Left lung (tissue), 10 donors: Measurements from ENCODE around the gene LPCAT1. TPM values are rescaled to one million over a fixed set of nuclear protein-coding genes. Genes with fewer than 3 reads are reported as not detected.

Experiments
- ATAC-seq: fragments of 200-7000 bp; cut with Tn5 transposase; one replicate; pipeline ENCODE4 v1.9.1; 2020; ENCODE audit warnings: moderate library complexity
- DNase-seq, 4 donors: peaks; one replicate each; pipeline ENCODE4 v3.0.0-alpha.2; 2013 to 2020
- H3K27ac ChIP-seq, 2 donors: fragments of 200-600 bp; sonication (generic) in 1 of 2; one replicate each; pipeline versions ENCODE4 v1.5.0 to v1.8.0; 2020 to 2021
- H3K27me3 ChIP-seq, 2 donors: fragments of 200-600 bp; sonication (generic) in 1 of 2; one replicate each; pipeline versions ENCODE4 v1.5.0 to v1.8.0; 2020 to 2021
- H3K36me3 ChIP-seq, 2 donors: fragments of 200-600 bp; sonication (generic) in 1 of 2; one replicate each; pipeline versions ENCODE4 v1.5.0 to v1.8.0; 2020 to 2021
- H3K4me1 ChIP-seq, 2 donors: fragments of 200-600 bp; one replicate each; pipeline ENCODE4 v1.8.0; 2021
- H3K4me3 ChIP-seq, 2 donors: fragments of 200-600 bp; sonication (generic) in 1 of 2; one replicate each; pipeline versions ENCODE4 v1.5.0 to v1.8.0; 2020 to 2021; ENCODE audit warnings: mild to moderate bottlenecking in 1 of 2
- H3K9me3 ChIP-seq, 2 donors: fragments of 200-600 bp; sonication (generic) in 1 of 2; one replicate each; pipeline versions ENCODE4 v1.5.0 to v1.8.0; 2020 to 2021
- intact Hi-C, 2 donors: fragments of 100-400 bp; cut with DNase I; formaldehyde crosslinking; loops; one replicate each; pipeline versions ENCODE4 v1.11.2 to v1.14.2; 2022
- polyA plus RNA-seq, 6 donors: library from polyadenylated mRNA; unstranded; fragments of 120-200 nt; gene quantifications; one replicate each; pipeline ENCODE4 v1.2.1, GENCODE V29; 2013; ENCODE audit not compliant: insufficient read length in 6 of 6
- total RNA-seq, 2 donors: library from RNA; stranded (reverse); fragmentation: NEBNext Ultra II Directional; extraction: Animal tissue kit (Norgen Biotek cat#: 25700); gene quantifications; one replicate each; pipeline ENCODE4 v1.2.1, GENCODE V29; 2021
- TF ChIP-seq, protein P1 (sequence below), 2 donors: fragments of 200-600 bp; sonication (generic) in 1 of 2; IDR thresholded peaks; one replicate each; pipeline versions ENCODE4 v1.5.0 to v1.8.0; 2021; ENCODE audit warnings: antibody characterized with exemption in 2 of 2
- donor health status: DM: no; HTN: yes; CAD: no.
- donor health status: DM: no; HTN: no; CAD: no.

LPCAT1 gene
- total and polyA plus RNA-seq, 8 donors, result 106 to 751 (median 148) TPM

DNA sequence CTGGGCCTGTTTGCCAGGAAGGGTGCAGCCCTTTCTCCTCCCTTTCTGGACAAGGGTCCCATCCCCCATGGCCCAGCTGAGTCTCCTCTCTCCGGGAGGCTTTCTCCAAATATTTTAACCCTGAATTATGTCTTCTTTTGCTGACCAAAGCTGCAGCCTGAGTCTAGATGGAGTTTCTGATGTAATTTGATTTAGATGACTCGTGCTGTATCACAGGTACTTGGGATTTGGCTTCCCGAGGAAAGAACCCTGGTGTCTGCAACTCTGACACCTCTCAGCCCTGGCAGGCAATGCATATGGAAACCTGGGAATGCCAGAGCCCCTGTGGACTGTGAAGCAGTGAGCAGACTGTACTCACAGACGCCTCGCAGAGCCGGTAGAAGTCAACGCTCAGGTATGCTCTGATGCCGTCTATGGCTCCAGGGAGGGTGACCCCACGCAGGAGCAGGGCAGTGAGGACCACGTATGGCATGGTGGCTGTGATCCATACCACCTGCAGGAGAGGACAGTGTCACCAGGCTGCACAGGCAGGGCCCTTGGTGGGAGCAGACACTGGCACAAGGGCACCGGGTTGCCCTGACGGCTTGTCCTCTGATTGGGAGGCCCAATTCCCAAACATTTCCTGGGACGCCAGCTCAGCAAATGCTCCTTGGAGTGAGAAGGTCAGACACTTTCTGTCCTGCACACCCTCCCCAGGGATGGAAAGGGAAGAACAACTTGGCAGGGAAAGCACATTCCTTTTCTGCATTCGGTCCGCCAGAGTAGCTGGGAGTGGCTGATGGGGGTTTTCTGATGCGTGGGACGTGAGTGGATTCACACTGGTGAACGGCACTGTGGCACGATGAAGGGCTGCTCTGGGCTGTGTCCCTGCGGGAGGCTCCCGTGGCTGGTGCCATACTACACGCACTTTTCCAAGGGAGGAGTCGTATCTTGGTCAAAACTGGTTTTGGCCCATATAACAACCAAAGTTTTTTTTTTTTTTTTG, 103.3 kb downstream of the LPCAT1 start:
- Histone ChIP-seq H3K9me3 (peaks cover 0 to 3% of the 10 kb centered on the region in 2 donors), H3K27ac (no peak overlapping the region), H3K4me3 (no peak overlapping the region), H3K27me3 (no peaks in the 10 kb centered on the region), H3K4me1 (no peaks in the 10 kb centered on the region), H3K36me3 (no peaks in the 10 kb centered on the region)
- TF ChIP-seq, protein P1, sequence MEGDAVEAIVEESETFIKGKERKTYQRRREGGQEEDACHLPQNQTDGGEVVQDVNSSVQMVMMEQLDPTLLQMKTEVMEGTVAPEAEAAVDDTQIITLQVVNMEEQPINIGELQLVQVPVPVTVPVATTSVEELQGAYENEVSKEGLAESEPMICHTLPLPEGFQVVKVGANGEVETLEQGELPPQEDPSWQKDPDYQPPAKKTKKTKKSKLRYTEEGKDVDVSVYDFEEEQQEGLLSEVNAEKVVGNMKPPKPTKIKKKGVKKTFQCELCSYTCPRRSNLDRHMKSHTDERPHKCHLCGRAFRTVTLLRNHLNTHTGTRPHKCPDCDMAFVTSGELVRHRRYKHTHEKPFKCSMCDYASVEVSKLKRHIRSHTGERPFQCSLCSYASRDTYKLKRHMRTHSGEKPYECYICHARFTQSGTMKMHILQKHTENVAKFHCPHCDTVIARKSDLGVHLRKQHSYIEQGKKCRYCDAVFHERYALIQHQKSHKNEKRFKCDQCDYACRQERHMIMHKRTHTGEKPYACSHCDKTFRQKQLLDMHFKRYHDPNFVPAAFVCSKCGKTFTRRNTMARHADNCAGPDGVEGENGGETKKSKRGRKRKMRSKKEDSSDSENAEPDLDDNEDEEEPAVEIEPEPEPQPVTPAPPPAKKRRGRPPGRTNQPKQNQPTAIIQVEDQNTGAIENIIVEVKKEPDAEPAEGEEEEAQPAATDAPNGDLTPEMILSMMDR (IDR thresholded peaks at IDR 0.05), result no peak
- intact Hi-C loops, result no loop called here
- no peak for ATAC-seq
- DNase-seq, result peak in 2 of 4 donors; percentile 28 to 54

DNA sequence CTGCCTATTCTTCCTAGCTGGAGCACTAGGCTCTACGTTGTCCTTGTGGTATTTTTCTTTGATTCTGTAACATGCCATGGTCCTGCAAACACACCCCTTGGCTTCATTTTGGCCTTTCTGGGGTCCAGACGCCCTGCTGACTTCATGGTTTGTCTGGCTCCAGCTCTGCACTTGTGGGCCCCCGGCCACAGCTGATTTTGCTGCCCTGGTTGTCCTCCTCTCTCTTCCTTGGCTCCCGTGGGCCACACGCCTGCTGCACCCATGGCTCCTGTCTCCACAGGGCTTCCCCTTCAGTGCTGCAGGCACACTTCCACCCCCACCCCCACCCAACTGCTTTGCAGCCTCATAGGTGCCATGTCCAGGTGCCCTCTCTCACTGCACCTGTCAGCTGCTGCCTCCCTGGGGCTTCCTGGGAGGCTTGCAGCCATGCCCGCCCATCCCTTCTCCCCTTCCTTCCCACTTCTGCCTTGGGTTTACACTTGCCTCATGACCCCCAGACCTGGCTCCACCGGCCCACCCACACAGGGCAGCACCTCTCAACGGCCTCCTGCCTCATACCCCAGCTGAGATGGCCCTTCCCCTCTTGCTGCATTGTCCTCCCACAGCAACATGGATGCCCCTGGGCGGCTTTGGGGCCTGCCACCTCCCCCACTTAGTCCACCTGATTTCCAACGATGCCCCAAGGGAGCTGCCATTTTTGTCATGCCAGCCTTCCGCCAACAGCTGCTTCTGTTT, 104.1 kb downstream of the LPCAT1 start:
- Histone ChIP-seq H3K4me3 (no peak overlapping the region), H3K27ac (no peak overlapping the region), H3K4me1 (no peaks in the 10 kb centered on the region), H3K9me3 (no peaks in the 10 kb centered on the region), H3K27me3 (no peaks in the 10 kb centered on the region), H3K36me3 (no peaks in the 10 kb centered on the region)
- intact Hi-C loops, result no loop called here
- peak in 2 of 4 donors; percentile 20 to 51 for DNase-seq
- no peak for ATAC-seq
- TF ChIP-seq, protein P1 (IDR thresholded peaks at IDR 0.05), result no peak

DNA sequence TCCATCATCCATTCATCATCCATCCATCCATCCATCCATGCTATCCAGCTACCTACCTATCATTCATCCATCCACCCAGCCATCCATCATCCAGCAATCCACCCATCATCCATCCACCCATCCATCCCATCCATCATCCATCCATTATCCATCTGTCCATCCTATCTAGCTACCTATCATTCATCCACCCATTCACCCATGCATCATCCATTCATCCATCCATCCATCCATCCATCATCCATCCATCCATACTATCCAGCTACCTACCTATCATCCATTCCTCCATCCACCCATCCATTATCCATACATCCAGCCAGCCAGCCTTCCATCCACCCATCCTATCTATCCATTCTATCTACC, 104.9 kb downstream of the LPCAT1 start:
- no peak overlapping the region for H3K4me3 ChIP-seq
- DNase-seq (no peak), ATAC-seq (no peak)
- no peaks in the 10 kb centered on the region for H3K9me3 ChIP-seq
- intact Hi-C loops, result no loop called here
- TF ChIP-seq, protein P1 (IDR thresholded peaks at IDR 0.05), result no peak
- H3K4me1 ChIP-seq, result no peaks in the 10 kb centered on the region
- no peak overlapping the region for H3K27ac ChIP-seq
- H3K27me3 ChIP-seq, result peaks cover 0 to 6% of the 10 kb centered on the region in 2 donors
- H3K36me3 ChIP-seq, result no peaks in the 10 kb centered on the region

DNA sequence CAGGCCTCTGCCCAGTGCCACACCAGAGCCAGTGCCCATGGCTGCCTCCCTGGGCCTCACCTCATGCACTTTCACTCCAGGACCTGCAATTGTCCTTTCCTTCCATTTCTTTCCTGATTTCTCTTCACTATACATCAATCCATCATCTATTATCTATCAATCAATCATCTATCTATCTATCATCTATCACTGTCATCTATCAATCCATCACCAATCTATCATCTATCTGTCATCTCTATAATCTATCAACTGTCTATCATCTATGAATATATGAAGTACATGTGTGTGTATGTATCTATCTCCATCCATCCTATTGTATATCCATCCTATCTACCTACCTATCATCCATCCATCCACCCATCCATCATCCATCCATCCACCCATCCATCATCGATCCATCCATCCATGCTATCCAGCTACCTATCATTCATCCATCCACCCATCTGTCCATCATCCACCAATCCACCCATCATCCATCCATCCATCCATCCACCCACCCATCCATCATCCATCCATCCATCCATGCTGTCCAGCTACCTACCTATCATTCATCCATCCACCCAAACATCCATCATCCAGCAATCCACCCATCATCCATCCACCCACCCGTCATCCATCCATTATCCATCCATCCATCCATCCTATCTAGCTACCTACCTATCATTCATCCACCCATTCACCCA, 105.4 kb downstream of the LPCAT1 start:
- Histone ChIP-seq H3K27ac (no peak overlapping the region), H3K36me3 (no peaks in the 10 kb centered on the region), H3K4me1 (no peaks in the 10 kb centered on the region), H3K9me3 (no peaks in the 10 kb centered on the region), H3K4me3 (no peak overlapping the region), H3K27me3 (peaks cover 0 to 11% of the 10 kb centered on the region in 2 donors)
- DNase-seq (no peak), ATAC-seq (no peak)
- TF ChIP-seq, protein P1 (IDR thresholded peaks at IDR 0.05), result no peak
- intact Hi-C loops, result no loop called here
